Hematopoietic multipotent progenitor cell treated with erythropoietin and hydrocortisone succinate and interleukin-3 and kit ligand, for 4 days (in vitro differentiated cells): Measurements from ENCODE around the gene TMCO5A.

Experiments used
- DNase-seq: peaks from one replicate; pipeline ENCODE4 v3.0.0-alpha.2; 2015

TMCO5A gene

DNA sequence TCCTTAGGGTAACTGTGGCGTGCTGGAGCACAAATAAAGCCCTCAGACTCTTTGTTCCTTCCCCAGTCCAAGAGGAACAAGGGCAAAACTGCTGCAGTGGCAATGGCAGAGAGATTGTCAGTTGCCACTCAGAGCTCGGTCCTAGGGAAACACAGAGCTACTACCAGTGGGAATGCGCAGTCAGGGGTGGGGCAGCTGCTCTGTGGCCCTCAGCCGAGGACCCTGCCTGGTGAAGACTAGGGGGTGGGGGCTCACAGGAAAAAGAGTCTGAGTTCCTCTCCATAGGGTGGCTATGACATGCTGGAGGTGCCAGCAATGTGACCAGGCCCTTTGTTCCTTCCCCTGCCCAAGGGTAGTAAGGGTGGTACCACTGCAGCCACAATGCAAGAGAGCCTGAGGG, 43.8 kb downstream of the TMCO5A start:
- DNase-seq = no peak

DNA sequence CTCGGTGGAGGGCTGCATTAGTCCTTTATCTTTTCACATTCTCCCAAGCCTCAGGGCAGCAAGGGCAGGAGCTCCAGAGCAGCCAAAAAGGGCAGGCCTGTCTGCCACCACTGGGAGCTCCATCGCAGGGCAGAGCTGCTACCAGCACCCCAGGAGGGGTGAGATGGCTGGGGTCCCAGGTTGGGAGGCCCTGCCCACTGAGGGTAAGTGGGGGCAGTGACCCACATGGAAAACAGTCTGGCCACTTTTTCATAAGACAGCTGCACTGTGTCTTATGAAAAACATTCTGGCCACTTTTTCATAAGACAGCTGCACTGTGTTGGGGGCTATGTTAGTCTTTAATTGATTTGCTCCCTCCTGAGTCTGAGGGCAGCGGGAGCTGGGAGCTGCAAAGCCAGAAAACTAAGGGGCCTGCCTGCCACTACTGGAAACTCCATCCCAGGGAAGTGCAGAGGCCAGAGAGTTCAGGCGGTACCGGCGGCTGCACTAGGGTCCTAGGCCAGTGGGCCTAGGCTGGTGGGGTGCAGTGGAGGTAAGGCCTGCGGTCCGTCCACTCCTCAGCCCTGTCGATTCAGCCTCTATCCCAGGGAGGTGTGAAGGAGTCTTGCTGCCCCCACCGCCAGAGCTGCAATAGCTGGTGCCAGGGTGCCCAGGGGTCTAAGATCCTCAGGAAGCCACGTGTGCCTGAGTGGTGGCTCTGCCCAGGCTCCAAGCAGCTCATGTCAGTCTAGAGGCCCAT, 45.4 kb downstream of the TMCO5A start:
- no peak for DNase-seq

DNA sequence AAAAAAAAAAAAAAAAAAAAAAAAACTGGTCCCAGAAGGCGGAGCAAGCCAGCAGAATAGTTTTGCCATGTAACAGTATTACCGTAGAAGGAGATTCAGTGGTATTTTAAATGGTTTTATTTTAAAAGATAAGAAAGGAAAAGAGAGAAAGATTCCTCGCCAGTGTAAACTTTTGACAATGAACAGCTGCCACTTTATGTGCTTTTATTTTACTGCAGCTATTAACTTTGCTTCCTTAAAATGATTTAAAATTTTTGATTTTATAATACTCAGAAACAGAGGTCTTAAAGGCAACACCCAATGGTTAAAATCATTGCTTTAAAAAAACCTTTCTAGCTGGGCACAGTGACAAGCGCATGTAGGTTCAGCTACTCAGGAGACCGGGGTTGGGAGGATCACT, 46.8 kb downstream of the TMCO5A start:
- DNase-seq = no peak

DNA sequence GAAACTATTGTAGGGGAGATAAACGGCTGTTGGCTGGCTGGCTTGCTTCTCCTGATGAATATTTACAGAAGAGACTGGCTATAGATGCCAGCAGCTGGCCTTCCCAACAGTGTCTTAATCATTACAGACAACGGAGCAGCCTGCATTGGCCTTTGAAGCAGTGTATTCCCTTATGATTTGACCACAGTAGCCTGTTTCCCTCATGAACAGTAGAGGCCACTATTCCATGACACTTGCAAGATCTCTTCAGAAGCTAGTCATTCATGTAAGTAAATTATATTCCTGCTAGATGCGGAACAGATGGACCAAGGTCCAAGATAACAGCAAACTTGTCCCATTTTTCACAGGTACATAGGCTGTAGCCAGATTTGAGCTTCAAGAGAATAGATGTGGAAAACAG, 47.3 kb downstream of the TMCO5A start:
- peak; percentile 45 for DNase-seq

DNA sequence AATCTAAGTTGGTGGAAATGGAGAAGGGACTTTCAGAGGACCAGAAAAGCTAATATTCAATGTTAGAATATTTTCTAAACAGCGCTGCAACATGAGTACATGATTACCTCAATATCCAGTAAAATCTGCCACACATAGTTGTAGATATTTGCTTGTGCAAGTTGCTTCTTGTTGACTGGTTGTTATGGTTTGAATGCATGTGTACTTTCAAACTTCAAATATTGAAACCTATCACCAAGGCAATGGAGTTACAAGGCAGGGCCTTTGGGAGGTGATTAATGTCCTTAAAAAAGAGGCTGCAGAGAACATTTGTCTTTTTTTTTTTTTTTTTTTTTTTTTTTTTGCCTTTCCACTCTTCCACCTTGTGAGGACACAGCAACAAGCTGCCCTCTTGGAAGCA, 49.9 kb downstream of the TMCO5A start:
- no peak for DNase-seq

DNA sequence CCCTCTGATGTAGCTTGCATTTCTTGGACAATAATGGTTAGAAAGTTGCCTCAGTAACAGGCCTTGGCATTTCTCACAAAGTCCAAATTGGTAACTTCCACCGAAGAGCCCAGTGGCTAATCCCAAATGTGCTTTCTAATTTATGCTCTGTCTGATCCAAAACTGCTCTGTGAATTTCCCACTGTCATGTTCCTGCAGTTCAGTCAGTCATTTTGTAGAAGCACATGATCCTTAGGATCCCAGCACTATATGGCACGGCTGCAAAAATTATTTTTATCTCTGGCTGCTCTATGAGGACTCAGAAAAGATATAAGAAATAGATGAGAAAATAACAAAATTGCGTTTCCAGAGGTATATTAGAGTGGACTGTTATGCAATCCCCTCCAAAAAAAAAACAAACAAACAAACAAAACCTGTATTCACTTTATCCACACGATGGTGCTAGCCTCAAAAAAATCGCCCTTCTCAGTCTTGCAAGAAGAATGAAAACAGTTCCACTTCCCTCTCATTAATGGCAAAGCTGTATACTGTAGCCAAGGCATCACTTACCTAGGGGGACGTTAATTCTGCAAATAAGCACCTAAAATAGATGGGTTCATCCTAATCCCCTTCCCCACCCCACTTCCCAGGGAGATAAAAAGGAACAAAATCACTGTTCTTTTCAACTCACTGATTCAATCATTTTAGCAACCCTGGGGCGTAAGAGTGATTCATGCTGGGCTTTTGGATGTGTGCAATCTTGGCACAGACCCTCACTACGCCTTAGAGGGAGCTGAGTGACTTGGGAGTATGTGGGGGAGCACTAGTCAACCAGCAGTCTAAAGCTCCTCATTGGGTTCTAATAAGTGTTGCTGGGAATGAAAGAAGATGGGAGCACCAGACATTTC, 61.3 kb downstream of the TMCO5A start:
- DNase-seq = peak; percentile 75
